Measurements from ENCODE around the gene PGS1. TPM values are rescaled to one million over a fixed set of nuclear protein-coding genes. Genes with fewer than 3 reads are reported as not detected.

PGS1 gene
- total RNA-seq, 1 donor from 2014 or later = 25.8 TPM

GRCh38 chr17:78422872-78423588, 44.6 kb downstream of the PGS1 start:
- no peak for TF ChIP-seq CTCF (IDR thresholded peaks at IDR 0.05; ENCODE audit: insufficient read depth, low read length, severe bottlenecking)
- FAIRE-seq = no peak
- H3K36me3 ChIP-seq (ENCODE audit: control insufficient read depth, insufficient read depth, low read length) = peaks cover 20% of the 10 kb centered on the region
- no peak overlapping the region for H3K4me3 ChIP-seq (ENCODE audit: low read depth, low read length)
- DNase-seq (ENCODE audit: low read depth) = no peak
- H3K27me3 ChIP-seq (ENCODE audit: control insufficient read depth, insufficient read depth, low read length) = no peaks in the 10 kb centered on the region

DNA sequence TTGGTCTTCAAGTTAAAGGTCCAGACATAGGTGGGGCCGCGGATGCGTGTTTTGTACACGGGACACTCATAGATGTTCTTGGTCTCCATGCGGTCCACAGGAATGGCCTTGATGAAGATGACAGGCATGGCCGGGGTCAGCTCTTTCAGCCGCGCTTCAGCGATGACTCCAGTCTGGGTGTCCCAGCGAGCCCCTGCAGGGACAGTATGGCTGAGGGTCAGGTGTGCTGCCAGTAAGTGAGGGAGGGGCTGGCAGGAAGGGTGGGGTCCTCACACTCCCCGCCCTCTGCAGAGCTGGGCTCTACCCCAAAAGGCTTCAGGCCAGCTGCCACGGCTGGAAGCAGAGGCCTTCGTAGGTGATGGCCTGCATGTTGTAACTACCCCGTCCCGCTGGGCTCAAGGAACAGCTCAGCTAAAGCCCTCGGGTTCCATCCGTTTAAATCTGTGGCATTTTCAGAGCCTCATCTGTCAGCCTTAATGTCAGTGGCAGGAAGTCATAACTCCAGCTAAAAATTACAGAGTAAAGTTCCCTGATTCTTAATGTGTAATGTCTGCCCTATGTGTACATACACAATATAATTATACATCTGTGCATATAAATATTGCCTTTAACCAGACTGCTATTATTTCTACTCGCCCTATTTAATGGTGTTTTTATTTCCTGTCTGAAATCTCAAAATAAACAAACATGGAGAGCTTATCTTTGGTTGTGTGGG, 45.7 kb downstream of the PGS1 start:
- DNase-seq (ENCODE audit: low read depth) (no peak), FAIRE-seq (no peak)
- Histone ChIP-seq H3K27me3 (ENCODE audit: control insufficient read depth, insufficient read depth, low read length) (no peaks in the 10 kb centered on the region), H3K36me3 (ENCODE audit: control insufficient read depth, insufficient read depth, low read length) (peaks cover 20% of the 10 kb centered on the region), H3K4me3 (ENCODE audit: low read depth, low read length) (no peak overlapping the region)
- TF ChIP-seq CTCF (IDR thresholded peaks at IDR 0.05; ENCODE audit: insufficient read depth, low read length, severe bottlenecking) = no peak

GRCh38 chr17:78425429-78425828, 47.0 kb downstream of the PGS1 start:
- TF ChIP-seq CTCF (IDR thresholded peaks at IDR 0.05; ENCODE audit: insufficient read depth, low read length, severe bottlenecking) = no peak
- FAIRE-seq (no peak), DNase-seq (ENCODE audit: low read depth) (no peak)
- no peaks in the 10 kb centered on the region for H3K27me3 ChIP-seq (ENCODE audit: control insufficient read depth, insufficient read depth, low read length)
- H3K4me3 ChIP-seq (ENCODE audit: low read depth, low read length) = no peak overlapping the region
- peaks cover 16% of the 10 kb centered on the region for H3K36me3 ChIP-seq (ENCODE audit: control insufficient read depth, insufficient read depth, low read length)

DNA sequence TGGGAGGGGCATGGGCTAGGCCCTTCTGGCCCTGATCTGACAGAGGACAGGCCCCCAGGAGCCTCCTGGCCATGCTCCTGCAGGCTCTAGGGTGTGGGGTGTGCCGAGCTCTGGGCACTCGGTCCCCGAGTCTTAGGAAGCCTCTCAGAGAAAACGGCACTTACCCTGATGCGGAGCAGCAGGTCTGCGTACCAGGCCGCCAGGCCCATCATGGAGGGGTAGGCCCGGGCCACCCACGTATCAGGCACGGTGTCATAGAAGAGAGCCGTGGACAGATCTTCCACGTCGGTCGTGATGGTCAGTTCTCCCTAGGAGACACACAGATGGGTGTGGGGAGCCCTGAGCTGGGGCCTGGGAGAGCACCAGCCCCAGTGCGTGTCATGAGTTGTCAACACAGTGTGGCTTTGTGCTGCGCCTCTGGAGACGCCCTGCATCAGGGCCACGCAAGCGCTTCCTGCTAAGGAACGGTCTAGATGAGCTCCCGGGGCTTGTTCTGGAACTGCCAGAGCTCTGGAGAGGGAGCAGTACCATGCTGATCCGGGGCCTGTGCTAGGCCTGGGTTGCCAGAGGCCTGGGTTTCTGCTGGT, 47.9 kb downstream of the PGS1 start:
- DNase-seq (ENCODE audit: low read depth) (no peak), FAIRE-seq (no peak)
- Histone ChIP-seq H3K4me3 (ENCODE audit: low read depth, low read length) (no peak overlapping the region), H3K36me3 (ENCODE audit: control insufficient read depth, insufficient read depth, low read length) (peaks cover 15% of the 10 kb centered on the region), H3K27me3 (ENCODE audit: control insufficient read depth, insufficient read depth, low read length) (no peaks in the 10 kb centered on the region)
- TF ChIP-seq CTCF (IDR thresholded peaks at IDR 0.05; ENCODE audit: insufficient read depth, low read length, severe bottlenecking) = no peak

DNA sequence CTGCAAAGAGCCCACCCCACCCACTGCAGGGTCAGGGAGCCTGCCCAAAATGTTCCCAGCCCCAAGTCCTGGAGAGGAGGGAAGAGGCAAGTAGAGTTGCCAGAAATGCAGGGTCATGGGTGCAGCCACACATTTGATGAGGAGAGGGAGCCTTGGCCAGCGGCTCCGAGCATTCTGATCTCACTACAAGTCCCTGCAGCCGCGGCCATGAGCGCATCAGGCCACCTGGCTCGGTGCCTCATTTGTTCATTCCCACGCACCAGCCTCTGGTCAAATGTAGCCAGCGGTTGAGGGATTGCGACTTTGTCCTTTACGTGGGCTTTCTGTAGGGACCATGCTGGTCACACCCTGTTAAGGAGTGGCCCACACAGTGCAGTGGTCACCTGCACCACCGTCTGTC, 48.7 kb downstream of the PGS1 start:
- DNase-seq (ENCODE audit: low read depth) (no peak), FAIRE-seq (no peak)
- Histone ChIP-seq H3K36me3 (ENCODE audit: control insufficient read depth, insufficient read depth, low read length) (peaks cover 13% of the 10 kb centered on the region), H3K27me3 (ENCODE audit: control insufficient read depth, insufficient read depth, low read length) (no peaks in the 10 kb centered on the region), H3K4me3 (ENCODE audit: low read depth, low read length) (no peak overlapping the region)
- TF ChIP-seq CTCF (IDR thresholded peaks at IDR 0.05; ENCODE audit: insufficient read depth, low read length, severe bottlenecking) = no peak
